SW 1271 (cell line): ENCODE measurements around the gene AZIN2.
A peak's percentile ranks its signal among the peaks of the same experiment; 100 is the strongest.
"Not testable (repeated sequence)": the region's sequence is repeated elsewhere in the genome, so short reads cannot be mapped to it uniquely, and the experiment has no call there.

Source experiments
- DNase-seq, 2 experiments: peaks; one replicate each; lab custom pipeline; 2025; lab: John Stamatoyannopoulos, UW

Gene AZIN2

DNA sequence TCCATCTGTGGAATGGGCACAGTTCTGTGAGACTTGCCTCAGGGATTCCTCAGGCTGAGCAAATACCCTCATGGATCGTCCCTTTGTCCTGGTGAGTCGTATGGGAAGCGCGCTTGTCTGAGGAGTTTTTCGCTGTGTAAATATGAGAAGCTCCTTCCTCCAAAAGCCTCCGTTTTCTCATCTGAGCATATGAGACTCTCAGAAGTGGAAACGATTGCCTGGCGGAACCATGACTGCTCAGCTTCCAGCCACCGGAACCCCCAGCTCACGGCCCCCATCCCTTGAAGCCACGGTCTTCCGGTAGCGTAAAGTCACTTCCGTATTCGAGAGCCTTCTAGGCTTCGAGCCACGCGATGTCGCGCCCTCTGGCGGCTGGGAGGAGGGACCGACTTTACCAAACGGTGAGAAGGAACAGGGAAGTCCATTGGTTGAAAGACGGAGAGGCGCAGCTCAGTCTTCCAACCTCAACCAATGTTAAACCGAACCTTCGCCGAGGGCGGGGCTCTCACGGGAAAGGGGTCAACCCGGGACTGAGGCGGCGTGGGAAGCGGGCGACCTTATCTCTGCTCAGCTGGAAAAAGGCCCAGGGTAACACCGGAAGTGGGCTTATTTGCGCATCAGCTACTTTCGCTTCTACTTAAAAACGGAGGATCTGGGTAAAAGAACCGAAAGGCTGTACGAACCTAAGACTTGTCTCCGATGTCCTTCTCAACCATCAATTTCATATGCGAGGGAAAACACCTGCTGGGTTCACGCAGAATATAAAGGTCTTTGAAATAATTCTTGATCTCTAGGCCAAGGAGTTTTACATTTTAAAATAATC is 46.3 kb downstream of the AZIN2 start:
- peak; percentile 89 to 96 for DNase-seq

- DNase-seq: no peak
Measured at GRCh38 chr1:33128781-33129180, 47.8 kb downstream of the AZIN2 start.

DNA sequence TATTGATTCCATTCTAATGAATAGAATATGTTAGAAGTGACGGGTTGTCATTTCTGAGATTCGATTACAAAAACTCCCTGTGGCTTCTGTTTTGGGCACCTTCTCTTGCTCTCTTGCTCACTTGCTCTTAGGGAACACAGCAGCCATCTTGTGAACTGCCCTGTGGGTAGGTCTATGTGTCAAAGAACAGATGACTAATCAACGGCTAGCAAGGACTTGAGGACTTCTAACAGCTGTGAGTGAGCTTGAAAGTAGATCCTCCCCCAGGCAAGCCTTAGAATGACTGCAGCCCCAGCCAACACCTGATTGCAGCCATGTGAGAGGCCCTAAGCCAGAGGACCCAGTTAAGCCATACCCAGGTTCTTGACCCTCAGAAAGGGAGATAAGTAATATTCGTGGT is 49.3 kb downstream of the AZIN2 start:
- no peak for DNase-seq

GRCh38 chr1:33131191-33131590 is 50.2 kb downstream of the AZIN2 start:
- DNase-seq: no peak

DNA sequence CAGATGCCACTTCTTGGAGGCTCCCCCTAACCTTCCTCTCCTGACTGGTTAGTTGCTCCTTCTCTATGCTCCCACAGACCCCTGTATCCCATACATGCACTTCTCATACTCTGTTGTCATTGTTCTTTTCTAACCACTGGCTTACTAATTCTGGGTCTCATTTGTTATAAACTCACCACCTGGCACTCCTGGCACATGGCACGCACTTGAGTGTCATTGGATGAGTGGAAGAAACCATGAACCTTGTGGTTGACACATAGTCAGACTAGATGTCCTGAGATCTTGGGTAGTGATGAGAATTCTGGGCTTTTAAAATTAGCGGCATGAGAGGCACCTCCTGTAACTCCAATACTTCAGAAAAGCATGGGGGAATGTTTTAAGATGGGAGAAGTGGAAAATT is 51.6 kb downstream of the AZIN2 start:
- DNase-seq: no peak

DNA sequence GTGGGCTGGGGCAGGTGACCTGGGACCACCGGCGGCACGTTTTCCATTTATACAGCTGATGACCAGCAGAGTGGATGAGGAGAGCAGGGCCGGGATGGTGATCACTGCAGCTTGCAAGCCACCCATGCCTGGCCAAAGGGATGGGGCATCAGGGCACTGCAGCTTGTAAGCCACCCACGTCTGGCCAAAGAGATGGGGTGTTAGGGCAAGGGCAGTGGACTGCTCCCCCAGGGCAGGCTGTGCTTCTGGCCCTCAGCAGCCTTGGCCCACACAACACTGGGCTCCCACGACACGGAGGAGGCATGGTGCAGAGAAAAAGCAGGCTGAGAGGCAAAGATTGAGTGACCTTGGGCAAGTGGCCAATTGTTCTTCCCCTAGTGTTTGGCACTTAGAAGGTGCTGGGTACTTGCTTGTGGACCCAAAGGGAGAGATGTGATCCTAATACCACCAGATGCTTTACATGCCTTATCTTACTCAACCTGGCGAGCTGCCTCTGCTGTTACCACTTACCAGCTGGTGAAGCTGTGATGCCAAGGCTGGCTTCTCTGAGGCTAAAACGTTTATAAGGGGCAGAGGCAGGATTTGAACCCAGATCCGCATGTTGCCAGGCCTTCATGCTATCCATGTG is 52.6 kb downstream of the AZIN2 start:
- DNase-seq: no peak

GRCh38 chr1:33136041-33136440 is 55.1 kb downstream of the AZIN2 start:
- DNase-seq: not testable (repeated sequence)

GRCh38 chr1:33137800-33138199 is 56.8 kb downstream of the AZIN2 start:
- DNase-seq: no peak

- DNase-seq: no peak
Measured at GRCh38 chr1:33140153-33141149, 59.5 kb downstream of the AZIN2 start.

- no peak for DNase-seq
Measured at GRCh38 chr1:33141216-33141615, 60.3 kb downstream of the AZIN2 start.

DNA sequence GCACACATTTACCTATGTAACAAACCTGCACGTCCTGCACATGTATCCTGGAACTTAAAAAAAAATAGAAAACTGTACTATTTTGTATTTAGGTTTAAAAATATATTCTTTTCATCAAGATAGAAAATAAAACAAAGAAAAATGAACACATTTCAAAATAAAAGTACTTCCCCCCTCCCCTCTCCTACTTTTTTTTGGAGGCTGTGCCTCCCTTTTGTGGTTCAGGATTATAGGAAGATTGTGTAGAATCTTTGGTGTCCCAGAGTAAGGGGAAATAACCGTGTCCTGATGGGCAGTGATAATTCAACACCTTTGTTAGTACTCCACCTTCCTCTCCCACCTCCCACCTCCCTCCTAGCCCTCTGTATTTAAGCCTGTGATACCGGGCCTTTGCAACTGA is 60.8 kb downstream of the AZIN2 start:
- no peak for DNase-seq

DNA sequence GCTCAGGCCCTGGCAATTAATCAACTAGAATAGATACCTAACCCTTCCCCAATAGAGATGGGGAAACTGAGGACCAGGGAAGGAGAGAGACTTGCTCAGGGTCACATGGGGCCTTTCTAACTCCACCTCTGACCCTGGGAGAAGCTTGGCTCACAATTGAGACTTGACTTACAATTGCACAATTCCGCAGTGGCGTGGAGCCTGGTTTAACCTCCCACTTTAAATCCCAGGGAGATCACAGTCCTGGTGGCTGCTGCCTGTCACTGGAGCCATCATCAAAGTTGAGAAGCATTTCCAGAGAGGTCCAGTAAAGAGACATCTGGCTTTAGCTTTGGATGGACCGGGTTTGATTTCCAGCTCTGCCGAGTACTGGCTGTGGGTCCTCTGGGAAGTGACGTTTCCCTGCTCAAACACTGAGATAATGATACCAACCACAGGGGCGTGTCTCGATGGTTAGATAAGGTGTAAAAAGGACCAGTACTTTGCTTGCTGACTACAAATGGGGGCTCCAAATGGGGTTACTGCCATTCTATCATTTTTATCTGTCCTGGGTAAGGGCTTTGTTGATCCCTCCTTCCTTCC is 61.6 kb downstream of the AZIN2 start:
- no peak for DNase-seq

- DNase-seq: no peak
Measured at GRCh38 chr1:33143176-33143575, 62.2 kb downstream of the AZIN2 start.

DNA sequence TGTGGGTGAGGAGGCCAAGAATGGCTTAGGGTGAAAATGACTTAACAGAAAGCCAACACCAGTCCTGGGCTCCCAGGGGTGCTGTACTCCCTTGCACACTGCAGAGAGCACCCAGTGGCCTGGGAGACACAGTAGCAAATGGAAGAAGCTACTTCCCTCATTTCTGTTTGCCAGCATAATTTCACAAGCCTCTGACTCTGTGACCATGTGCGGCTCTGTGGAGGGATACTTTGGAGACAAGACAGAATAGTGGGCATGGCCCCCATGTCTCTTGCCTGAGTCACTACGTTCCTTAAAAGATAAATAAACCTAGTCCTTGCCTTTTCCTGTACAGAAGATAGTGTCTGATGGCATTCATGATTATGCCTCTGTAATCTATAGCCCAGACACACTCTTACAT is 62.7 kb downstream of the AZIN2 start:
- no peak for DNase-seq

- no peak for DNase-seq
Measured at GRCh38 chr1:33146003-33146402, 65.0 kb downstream of the AZIN2 start.

DNA sequence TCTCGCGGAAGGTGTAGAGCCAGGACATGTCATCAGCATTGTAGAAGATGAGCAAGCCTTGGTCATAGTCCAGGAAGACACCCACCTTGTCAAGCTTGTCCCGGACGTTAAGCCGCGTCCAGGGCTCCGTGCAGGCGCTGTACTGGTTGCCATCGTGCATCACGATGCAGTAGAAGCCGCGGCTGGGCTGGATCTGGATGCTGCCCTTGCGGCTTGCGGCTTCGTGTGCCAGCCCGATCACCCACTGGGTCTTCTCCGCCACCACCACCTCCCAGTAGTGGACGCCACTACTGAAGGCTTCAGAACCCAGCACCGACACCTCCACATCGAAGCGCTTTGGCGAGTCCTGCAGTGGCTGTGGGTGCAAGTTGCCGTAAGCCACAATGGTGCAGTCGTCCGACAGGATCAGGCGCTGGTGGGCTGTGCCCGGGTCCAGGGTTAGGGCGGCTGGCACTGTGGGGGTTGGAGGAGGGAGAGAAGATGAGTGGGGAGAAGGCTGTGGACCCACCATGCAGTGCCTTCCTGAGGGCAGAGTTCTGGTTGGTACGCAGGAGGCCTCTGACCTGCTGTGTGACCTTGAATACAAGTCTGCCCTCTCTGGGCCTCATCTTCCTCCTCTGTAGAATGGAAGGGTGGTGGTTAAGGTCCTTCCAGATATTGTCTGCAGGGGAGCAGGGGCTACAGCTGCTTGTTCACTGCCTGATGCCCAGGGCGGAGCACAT is 66.5 kb downstream of the AZIN2 start:
- no peak for DNase-seq

DNA sequence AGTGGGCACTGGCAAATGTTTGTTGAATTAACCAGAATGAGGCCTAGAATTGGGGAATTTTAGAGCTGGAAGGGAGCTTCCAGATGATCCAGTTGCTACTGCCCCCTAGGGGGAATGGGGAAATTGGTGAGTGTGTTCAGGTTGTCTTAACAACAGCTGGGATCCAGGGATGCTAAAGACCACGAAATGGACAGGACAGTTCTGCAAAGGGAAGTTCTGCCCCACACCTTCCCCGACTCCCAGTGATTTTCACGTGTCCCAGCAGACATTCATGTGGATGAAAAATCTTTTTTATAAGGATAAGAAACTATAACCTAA is 67.0 kb downstream of the AZIN2 start:
- peak in 1 of 2 experiments; percentile 4 for DNase-seq

DNA sequence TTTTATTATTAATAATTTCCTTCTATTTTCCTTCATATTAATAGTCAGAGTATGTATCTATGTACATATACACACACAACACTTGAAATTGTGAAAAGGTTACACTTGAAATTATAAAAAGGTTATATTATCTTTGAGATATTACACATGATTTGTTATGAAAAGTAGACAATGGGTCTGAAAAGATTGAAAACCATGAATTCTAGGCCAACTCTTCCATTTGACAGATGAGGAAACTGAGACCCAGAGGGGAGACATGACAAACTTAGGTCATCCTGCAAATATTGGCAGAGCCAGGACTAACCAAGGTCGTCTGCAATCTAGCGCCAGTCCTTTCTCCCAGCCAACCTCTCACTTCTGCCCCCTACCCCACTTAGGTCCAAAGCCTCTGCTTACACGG is 67.7 kb downstream of the AZIN2 start:
- no peak for DNase-seq

DNA sequence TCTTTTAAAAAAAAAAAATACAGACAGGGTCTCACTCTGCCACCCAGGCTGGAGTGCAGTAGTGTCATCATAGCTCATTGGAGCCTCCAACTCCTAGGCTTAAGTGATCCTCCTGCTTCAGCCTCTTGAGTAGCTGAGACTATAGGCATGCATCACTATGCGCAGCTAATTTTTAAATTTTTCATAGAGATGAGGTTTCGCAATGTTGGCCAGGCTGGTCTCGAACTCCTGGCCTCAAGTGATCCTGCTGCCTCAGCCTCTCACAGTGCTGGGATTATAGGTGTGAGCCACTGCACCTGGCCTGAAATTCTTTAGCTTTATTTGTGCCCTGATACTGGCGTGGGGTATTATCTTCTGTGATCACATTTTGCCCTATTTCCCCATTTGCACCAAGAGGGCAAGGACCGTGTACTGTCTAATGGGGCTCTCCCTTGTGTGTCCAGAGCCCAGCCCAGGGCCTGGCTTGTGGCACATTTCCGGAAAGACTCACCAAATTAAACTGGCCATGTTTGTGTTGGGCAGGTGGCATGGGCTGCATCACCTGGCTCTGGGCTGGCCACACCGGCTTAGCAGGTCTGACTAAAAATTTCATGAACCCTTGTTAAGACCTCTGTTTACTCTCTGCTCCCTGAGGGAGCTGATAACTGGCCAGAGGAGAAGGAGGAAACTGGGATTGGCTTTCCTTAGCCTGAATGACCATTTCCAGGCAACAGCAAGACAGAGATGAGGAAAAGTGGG is 68.7 kb downstream of the AZIN2 start:
- no peak for DNase-seq

DNA sequence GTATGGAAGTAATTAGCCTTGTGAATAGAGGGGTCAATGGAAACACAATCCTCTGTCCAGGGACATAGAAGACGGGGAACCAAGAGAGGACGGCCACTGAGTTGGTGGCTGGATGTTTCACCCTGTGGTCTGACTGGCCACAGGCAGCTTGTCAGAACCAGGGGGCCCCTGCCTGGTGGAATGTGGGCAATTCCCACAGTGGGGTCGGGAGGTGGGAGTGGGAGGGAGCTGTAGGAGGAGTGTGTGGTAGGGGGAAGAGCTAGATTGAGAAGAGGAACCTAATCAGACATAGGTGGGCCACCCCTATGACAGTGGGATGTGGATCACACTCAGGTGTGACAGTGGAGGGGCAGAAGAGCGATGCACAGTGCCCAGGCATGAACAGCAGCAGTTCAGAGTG is 69.6 kb downstream of the AZIN2 start:
- DNase-seq: no peak

DNA sequence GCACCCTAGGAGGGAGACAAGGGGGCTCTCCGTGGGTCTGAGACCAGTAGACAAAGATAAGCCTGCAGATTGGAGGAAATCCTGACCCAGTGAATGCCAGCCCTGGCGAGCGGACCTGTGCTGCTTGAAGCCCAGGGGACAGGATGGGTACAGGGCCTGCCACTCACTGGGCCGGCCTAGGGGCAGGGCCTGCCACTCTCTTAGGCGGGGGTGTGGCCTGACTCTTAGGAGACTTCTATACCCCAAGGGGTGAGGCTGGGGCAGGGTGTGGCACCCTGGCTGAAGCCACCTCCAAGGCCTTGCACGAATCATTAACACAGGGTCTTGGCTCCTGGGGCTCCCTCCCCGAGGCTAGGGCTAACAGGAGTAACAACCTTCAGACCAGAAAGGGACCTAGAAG is 70.2 kb downstream of the AZIN2 start:
- DNase-seq: no peak
